Measurements from ENCODE around the gene PEDS1. TPM values are rescaled to one million over a fixed set of nuclear protein-coding genes. Genes with fewer than 3 reads are reported as not detected.
"Not testable (repeated sequence)": the region's sequence is repeated elsewhere in the genome, so short reads cannot be mapped to it uniquely, and the experiment has no call there.

Gene PEDS1
- total RNA-seq, 2 experiments from 2014 or later = 16.0 to 17.3 TPM

GRCh38 chr20:50182346-50182745, 28.8 kb upstream of the PEDS1 start:
- no peak overlapping the region for H3K4me3 Mint-ChIP-seq
- H3K9me3 Mint-ChIP-seq = no peaks in the 10 kb centered on the region
- TF ChIP-seq CTCF (IDR thresholded peaks at IDR 0.05) = no peak
- no peak overlapping the region for H3K27ac Mint-ChIP-seq
- intact Hi-C loops (cut with micrococcal nuclease) = loop anchor here (10.0 kb wide), 1 partner anchor 392 kb away; no protein-coding TSS in a partner anchor
- H3K36me3 Mint-ChIP-seq (ENCODE audit: low read depth) = no peaks in the 10 kb centered on the region
- ChIA-PET CTCF (interaction anchor here (1.4 to 7.3 kb wide), 5 partner anchors 13 to 282 kb away, joined by 3 to 62 read pairs (median 9); no protein-coding TSS in a partner anchor), POLR2A (no interaction called here)
- ATAC-seq (no peak), DNase-seq (no peak)
- H3K4me1 Mint-ChIP-seq (ENCODE audit: low read depth) = no peaks in the 10 kb centered on the region
- peaks cover 17% of the 10 kb centered on the region for H3K27me3 Mint-ChIP-seq

GRCh38 chr20:50181344-50181743, 27.8 kb upstream of the PEDS1 start:
- Mint-ChIP-seq H3K27ac (no peak overlapping the region), H3K27me3 (peaks cover 17% of the 10 kb centered on the region), H3K36me3 (ENCODE audit: low read depth) (no peaks in the 10 kb centered on the region), H3K9me3 (no peaks in the 10 kb centered on the region), H3K4me3 (no peak overlapping the region), H3K4me1 (ENCODE audit: low read depth) (no peaks in the 10 kb centered on the region)
- ChIA-PET CTCF (interaction anchor here (1.4 to 7.3 kb wide), 4 partner anchors 12 to 283 kb away, joined by 3 to 62 read pairs (median 24); no protein-coding TSS in a partner anchor), POLR2A (interaction anchor here (0.6 kb wide), 1 partner anchor 308 kb away, joined by 3 read pairs; no protein-coding TSS in a partner anchor)
- DNase-seq (no peak), ATAC-seq (no peak)
- intact Hi-C loops (cut with micrococcal nuclease) = loop anchor here (10.0 kb wide), 1 partner anchor 393 kb away; no protein-coding TSS in a partner anchor
- TF ChIP-seq CTCF (IDR thresholded peaks at IDR 0.05) = no peak

- H3K9me3 Mint-ChIP-seq, DNase-seq: not testable (repeated sequence)
Measured at GRCh38 chr20:50178672-50179071, 25.1 kb upstream of the PEDS1 start.

GRCh38 chr20:50175938-50176933, 22.7 kb upstream of the PEDS1 start:
- DNase-seq (no peak), ATAC-seq (no peak)
- POLR2A ChIA-PET = no interaction called here
- Mint-ChIP-seq H3K27me3 (peaks cover 11% of the 10 kb centered on the region), H3K27ac (no peak overlapping the region), H3K4me3 (no peak overlapping the region), H3K9me3 (no peaks in the 10 kb centered on the region), H3K36me3 (ENCODE audit: low read depth) (no peaks in the 10 kb centered on the region), H3K4me1 (ENCODE audit: low read depth) (no peaks in the 10 kb centered on the region)
- TF ChIP-seq CTCF (IDR thresholded peaks at IDR 0.05) = no peak
- intact Hi-C loops (cut with micrococcal nuclease) = no loop called here
- CTCF ChIA-PET = interaction anchor here (1.0 to 7.3 kb wide), 6 partner anchors 12 to 288 kb away, joined by 4 to 62 read pairs (median 20); partner anchors contain the start of gene PEDS1

More at GRCh38 chr20:50178672-50179071, 25.1 kb upstream of the PEDS1 start:
- H3K4me3 Mint-ChIP-seq; H3K27me3 Mint-ChIP-seq; H3K36me3 Mint-ChIP-seq (ENCODE audit: low read depth); ATAC-seq; intact Hi-C loops (cut with micrococcal nuclease); H3K27ac Mint-ChIP-seq; H3K4me1 Mint-ChIP-seq (ENCODE audit: low read depth): not testable (repeated sequence)
- CTCF ChIA-PET = interaction anchor here (0.7 to 7.3 kb wide), 31 partner anchors 9 to 401 kb away, joined by 3 to 62 read pairs (median 4); partner anchors contain the start of gene PEDS1
- POLR2A ChIA-PET = interaction anchor here (1.3 to 1.4 kb wide), 2 partner anchors 8 to 58 kb away, joined by 3 read pairs; no protein-coding TSS in a partner anchor

- Mint-ChIP-seq H3K27me3 (peaks cover 13% of the 10 kb centered on the region), H3K4me1 (ENCODE audit: low read depth) (peaks cover under 1% of the 10 kb centered on the region), H3K4me3 (no peak overlapping the region), H3K36me3 (ENCODE audit: low read depth) (no peaks in the 10 kb centered on the region), H3K27ac (no peak overlapping the region), H3K9me3 (no peaks in the 10 kb centered on the region)
- ATAC-seq (no peak), DNase-seq (no peak)
- ChIA-PET POLR2A (interaction anchor here (0.7 kb wide), 1 partner anchor 1391 kb away, joined by 3 read pairs; no protein-coding TSS in a partner anchor), CTCF (interaction anchor here (0.7 to 1.6 kb wide), 2 partner anchors 54 to 103 kb away, joined by 3 to 5 read pairs; no protein-coding TSS in a partner anchor)
- intact Hi-C loops (cut with micrococcal nuclease) = no loop called here
- no peak for TF ChIP-seq CTCF (IDR thresholded peaks at IDR 0.05)
Measured at GRCh38 chr20:50174456-50174855, 20.9 kb upstream of the PEDS1 start.
